ENCODE results near the gene DCAF6.

DCAF6 gene

GRCh38 chr1:167916766-167917511 is 19.5 kb upstream of the DCAF6 start:
- Histone ChIP-seq H3F3A (ENCODE audit: insufficient read depth) (no peaks in the 10 kb centered on the region), H3K9ac (ENCODE audit: low read length) (no peak overlapping the region), H3K36me3 (ENCODE audit: low read length) (no peaks in the 10 kb centered on the region; the same call in 1 of the 2 replicates), H4K20me1 (ENCODE audit: low read depth, low read length) (no peaks in the 10 kb centered on the region), H2AFZ (ENCODE audit: low read depth, low read length, severe bottlenecking) (no peak overlapping the region), H3K9me3 (ENCODE audit: insufficient read depth, low read length) (no peaks in the 10 kb centered on the region), H3K4me2 (ENCODE audit: low read depth, low read length, poor library complexity, severe bottlenecking) (no peak overlapping the region), H3K79me2 (ENCODE audit: insufficient read depth, low read length) (no peaks in the 10 kb centered on the region), H3K9me2 (replicated peaks; ENCODE audit: insufficient read depth, low read length) (no peaks in the 10 kb centered on the region), H3K27ac (ENCODE audit: low read depth, low read length) (no peak overlapping the region), H3K27me3 (ENCODE audit: low read length) (no peaks in the 10 kb centered on the region), H3K4me3 (ENCODE audit: insufficient read depth, low read length, poor library complexity, severe bottlenecking) (no peak overlapping the region)
- TF ChIP-seq CTCF (IDR thresholded peaks at IDR 0.05; ENCODE audit: insufficient read depth, low read length, poor library complexity, severe bottlenecking) (no peak), EZH2phosphoT487 (conservative IDR thresholded peaks at IDR 0.05; ENCODE audit: low read length) (no peak)

- H3K9ac ChIP-seq (ENCODE audit: low read length), result no peak overlapping the region
- no peak overlapping the region for H3K27ac ChIP-seq (ENCODE audit: low read depth, low read length)
- no peaks in the 10 kb centered on the region for H4K20me1 ChIP-seq (ENCODE audit: low read depth, low read length)
- H3K27me3 ChIP-seq (ENCODE audit: low read length), result no peaks in the 10 kb centered on the region
- H3K4me2 ChIP-seq (ENCODE audit: low read depth, low read length, poor library complexity, severe bottlenecking), result no peak overlapping the region
- H3F3A ChIP-seq (ENCODE audit: insufficient read depth), result no peaks in the 10 kb centered on the region
- no peak overlapping the region for H3K4me3 ChIP-seq (ENCODE audit: insufficient read depth, low read length, poor library complexity, severe bottlenecking)
- no peaks in the 10 kb centered on the region for H3K9me2 ChIP-seq (replicated peaks; ENCODE audit: insufficient read depth, low read length)
- no peak overlapping the region for H2AFZ ChIP-seq (ENCODE audit: low read depth, low read length, severe bottlenecking)
- no peaks in the 10 kb centered on the region for H3K79me2 ChIP-seq (ENCODE audit: insufficient read depth, low read length)
- no peaks in the 10 kb centered on the region for H3K9me3 ChIP-seq (ENCODE audit: insufficient read depth, low read length)
- H3K36me3 ChIP-seq (ENCODE audit: low read length), result peaks cover 3% of the 10 kb centered on the region; the same call in 1 of the 2 replicates
- TF ChIP-seq CTCF (IDR thresholded peaks at IDR 0.05; ENCODE audit: insufficient read depth, low read length, poor library complexity, severe bottlenecking) (no peak), EZH2phosphoT487 (conservative IDR thresholded peaks at IDR 0.05; ENCODE audit: low read length) (no peak)
Observed at GRCh38 chr1:167922023-167922422, 14.5 kb upstream of the DCAF6 start.

DNA sequence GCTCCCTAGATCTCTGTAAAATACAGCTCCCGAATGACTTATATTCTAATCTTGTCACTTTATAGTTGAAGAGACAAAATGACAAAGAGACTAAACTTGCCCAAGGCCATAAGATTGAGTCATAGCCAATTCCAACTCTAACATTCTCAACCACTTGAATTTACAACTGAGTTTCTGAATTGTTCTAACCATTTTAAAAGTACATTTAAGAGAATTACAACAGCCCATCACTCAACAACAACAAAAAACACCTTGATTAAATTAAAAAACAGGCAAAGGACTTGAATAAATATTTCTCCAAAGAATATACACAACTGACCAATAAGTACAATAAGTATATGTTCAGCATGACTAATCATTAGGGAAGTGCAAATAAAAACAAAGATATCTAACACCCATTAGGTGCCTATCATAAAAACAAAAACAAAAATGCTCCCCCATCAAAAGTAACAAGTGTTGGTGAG is 13.8 kb upstream of the DCAF6 start:
- Histone ChIP-seq H3K79me2 (ENCODE audit: insufficient read depth, low read length) (no peaks in the 10 kb centered on the region), H3F3A (ENCODE audit: insufficient read depth) (no peaks in the 10 kb centered on the region), H3K9me2 (replicated peaks; ENCODE audit: insufficient read depth, low read length) (no peaks in the 10 kb centered on the region), H3K9ac (ENCODE audit: low read length) (no peak overlapping the region), H4K20me1 (ENCODE audit: low read depth, low read length) (no peaks in the 10 kb centered on the region), H3K27ac (ENCODE audit: low read depth, low read length) (no peak overlapping the region), H3K36me3 (ENCODE audit: low read length) (peaks cover 3% of the 10 kb centered on the region; the same call in 1 of the 2 replicates), H3K9me3 (ENCODE audit: insufficient read depth, low read length) (no peaks in the 10 kb centered on the region), H3K4me2 (ENCODE audit: low read depth, low read length, poor library complexity, severe bottlenecking) (no peak overlapping the region), H3K27me3 (ENCODE audit: low read length) (no peaks in the 10 kb centered on the region), H2AFZ (ENCODE audit: low read depth, low read length, severe bottlenecking) (no peak overlapping the region), H3K4me3 (ENCODE audit: insufficient read depth, low read length, poor library complexity, severe bottlenecking) (no peak overlapping the region)
- TF ChIP-seq CTCF (IDR thresholded peaks at IDR 0.05; ENCODE audit: insufficient read depth, low read length, poor library complexity, severe bottlenecking) (no peak), EZH2phosphoT487 (conservative IDR thresholded peaks at IDR 0.05; ENCODE audit: low read length) (no peak)

Measured in SU-DHL-6 (cell line).